HG02973 (cell line): ENCODE results near the gene STIM1.
"Not testable (repeated sequence)": the region's sequence is repeated elsewhere in the genome, so short reads cannot be mapped to it uniquely, and the experiment has no call there.

Experiments used
- ATAC-seq: cut with Tn5 transposase; IDR thresholded peaks from one replicate; pipeline ENCODE4 v1.9.1; 2021; ENCODE audit warnings: moderate library complexity; ENCODE audit not compliant: unreplicated experiment

STIM1 gene

GRCh38 chr11:3879967-3880542, 24.6 kb downstream of the STIM1 start:
- ATAC-seq, result peak; percentile 20

DNA sequence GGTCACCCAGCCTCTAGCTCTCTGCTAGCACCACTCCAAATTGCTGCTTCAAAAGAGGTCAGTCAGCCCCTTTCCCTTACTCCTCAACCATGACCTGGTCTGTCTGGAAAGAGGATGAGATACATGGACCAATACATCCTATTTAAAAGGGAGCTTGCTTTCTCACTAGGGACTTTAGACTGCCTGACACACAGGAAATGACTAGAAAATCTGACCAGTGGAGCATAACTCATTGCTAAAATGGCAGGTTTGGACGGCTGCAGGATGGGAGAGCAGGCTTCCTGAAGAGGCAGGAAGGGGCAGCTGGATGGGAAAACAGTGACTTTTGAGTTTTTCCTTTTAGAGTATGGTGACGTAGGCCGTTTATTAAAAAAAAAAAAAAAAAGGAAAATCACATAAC, 25.3 kb downstream of the STIM1 start:
- ATAC-seq, result peak; percentile 36

- ATAC-seq, result no peak
These were observed 27.2 kb downstream of the STIM1 start for GRCh38 chr11:3882655-3883054.

GRCh38 chr11:3885855-3886254, 30.4 kb downstream of the STIM1 start:
- no peak for ATAC-seq

GRCh38 chr11:3886985-3887384, 31.5 kb downstream of the STIM1 start:
- no peak for ATAC-seq

- ATAC-seq, result no peak
These were observed 33.4 kb downstream of the STIM1 start for GRCh38 chr11:3888876-3889275.

DNA sequence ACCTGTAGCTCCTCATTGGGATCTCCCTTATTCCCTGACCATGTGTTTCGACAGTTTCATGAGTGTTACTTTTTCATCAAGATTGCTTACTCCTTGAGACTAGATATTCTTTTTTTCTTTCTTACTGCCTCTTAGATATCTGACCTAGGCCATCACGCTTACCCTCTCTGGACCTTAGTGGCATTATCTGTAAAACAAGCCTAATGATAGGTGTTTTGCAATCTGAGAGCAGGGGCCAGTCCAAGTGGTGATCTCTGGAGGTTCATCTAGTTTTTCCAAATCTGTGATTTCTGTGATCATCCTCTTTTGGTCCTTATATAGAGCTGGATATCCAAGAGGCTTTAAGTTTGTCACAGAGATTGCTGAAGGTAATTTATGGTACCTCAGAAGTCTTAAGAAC, 34.5 kb downstream of the STIM1 start:
- ATAC-seq, result no peak

DNA sequence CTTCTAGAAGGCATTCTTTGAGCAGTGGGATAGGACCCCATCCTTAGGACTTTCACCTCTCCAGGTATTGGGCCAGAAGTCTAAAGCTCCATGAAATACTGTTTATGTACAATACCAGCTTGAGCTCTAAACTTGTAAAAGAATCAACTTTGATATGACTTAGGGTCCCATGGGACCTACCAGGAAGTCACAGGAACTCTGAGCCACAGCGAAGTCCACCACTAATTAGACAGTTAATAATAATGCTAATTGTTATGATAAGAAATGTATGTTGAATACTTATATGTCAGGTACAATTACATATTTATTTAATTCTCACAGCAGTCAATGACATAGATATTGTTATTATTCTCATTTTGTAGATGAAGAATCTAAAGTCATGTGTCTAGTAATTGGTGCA, 35.3 kb downstream of the STIM1 start:
- ATAC-seq, result no peak

GRCh38 chr11:3891751-3892150, 36.3 kb downstream of the STIM1 start:
- ATAC-seq, result no peak

DNA sequence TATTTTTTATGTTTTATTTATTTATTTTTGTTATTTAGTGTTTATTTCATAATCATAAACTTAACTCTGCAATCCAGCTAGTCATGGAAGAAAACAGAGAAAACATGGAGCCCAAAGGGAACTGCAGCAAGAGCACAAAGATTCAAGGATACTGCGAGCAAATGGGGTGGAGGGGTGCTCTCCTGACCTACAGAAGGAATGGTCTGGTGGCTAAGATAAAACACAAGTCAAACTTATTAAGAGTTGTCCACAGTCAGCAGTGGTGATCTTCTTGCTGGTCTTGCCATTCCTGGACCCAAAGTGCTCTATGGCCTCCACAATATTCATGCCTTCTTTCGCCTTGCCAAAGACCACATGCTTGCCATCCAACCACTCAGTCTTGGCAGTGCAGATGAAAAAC, 36.7 kb downstream of the STIM1 start:
- no peak for ATAC-seq

DNA sequence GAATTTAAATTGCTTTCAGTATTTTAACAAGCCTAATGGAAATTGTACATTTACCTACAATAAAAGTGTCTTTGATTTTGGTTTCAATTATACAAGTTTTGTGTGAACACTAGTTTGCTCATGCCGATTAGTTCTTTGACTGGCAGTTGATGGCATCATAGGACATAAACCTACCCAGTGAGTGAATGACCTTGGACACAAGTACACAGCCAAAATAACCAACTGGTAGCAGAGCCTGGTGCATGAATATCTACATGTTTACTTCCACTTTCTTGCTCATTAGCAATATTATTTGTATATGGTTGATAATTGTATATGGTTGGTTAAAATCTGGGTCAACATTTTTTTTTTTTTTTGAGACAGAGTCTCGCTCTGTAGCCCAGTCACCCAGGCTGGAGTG, 37.8 kb downstream of the STIM1 start:
- ATAC-seq, result no peak

DNA sequence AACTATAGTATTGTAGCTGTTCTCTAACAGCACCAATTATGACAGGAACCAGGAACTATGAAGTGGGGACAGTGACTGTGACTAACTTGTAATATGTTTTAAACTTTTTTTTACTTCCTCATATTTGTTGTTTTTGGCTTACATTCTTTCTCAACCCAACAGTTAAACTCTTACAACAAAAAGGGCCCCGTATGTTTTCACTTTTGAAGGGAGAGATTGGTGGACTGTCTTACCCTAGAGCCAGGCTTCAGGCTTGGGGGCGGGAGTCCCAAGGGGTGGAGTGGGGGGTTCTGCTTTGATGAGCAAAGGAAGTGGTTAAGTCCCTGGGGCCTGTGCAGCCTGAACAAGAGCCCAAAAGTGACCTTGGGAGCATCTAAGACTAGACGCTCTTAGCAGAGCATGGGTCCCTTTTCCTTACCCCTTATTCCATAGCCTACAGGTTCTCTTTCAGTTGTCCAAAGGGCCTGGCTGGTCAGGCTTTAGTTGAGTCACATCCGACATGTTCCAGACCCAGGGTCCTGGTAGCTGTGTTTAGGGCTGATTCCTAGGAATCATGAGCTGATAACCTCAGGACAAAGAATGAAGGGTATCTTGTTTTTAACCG, 38.8 kb downstream of the STIM1 start:
- ATAC-seq, result peak; percentile 97

DNA sequence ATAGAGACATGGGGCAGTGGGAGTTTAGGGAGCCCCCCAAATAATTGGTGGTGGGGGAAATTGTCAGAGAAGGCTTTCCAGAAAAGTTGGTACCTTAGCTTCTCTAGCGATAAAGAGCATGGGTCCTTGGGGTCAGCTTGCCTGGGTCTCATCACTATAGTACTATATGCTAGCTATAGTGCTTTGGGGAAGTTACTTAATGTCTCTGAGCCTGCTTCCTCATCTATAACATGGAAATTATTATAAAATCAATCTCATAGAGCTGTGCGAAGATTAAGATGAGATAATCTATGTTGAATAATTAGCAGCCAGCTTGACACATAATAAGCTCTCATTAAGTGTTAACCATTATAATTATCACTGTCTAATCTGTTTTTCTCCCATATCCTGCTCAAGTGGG, 41.2 kb downstream of the STIM1 start:
- ATAC-seq, result no peak

DNA sequence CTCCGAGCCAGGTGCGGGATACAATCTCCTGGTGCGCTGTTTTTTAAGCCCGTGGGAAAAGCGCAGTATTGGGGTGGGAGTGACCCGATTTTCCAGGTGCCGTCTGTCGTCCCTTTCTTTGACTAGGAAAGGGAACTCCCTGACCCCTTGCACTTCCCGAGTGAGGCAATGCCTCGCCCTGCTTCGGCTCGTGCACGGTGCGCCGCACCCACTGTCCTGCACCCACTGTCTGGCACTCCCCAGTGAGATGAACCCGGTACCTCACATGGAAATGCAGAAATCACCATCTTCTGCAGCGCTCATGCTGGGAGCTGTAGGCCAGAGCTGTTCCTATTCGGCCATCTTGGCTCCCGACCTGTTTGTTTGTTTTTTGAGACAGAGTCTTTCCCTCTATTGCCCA, 44.8 kb downstream of the STIM1 start:
- not testable (repeated sequence) for ATAC-seq

DNA sequence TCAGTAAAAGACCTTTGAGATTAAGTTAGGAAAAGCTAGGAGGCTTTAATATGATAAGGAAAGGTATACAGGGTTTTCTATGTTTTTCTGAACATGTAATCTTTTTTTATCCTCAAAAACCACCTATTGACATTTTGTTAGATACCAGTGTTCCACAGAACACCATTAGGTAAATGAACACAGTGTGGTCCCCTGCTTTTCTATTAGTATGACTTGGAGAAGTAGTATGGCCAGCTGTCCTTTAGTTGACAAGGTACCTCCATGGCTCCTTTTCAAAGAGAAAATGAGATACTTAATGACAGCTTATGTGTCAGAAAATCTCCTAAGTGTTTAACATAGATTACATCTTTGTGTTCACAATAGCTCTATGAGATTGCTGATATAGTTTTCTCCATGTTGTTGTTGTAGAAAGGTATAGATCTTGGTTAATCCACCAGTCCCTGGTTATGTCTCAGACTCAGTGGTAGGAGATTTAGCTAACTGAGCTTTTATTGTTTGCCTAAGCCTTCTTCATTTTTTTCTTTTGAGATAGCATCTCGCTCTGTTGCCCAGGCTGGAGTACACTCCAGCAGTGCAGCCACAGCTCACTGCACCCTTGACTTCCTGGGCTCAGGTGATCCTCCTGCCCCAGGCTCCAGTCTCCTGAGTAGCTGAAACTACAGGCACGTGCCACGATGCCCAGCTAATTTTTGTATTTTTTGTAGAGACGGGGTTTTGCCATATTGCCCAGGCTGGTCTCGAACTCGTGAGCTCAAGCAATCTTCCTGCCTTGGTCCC, 46.0 kb downstream of the STIM1 start:
- ATAC-seq, result no peak

DNA sequence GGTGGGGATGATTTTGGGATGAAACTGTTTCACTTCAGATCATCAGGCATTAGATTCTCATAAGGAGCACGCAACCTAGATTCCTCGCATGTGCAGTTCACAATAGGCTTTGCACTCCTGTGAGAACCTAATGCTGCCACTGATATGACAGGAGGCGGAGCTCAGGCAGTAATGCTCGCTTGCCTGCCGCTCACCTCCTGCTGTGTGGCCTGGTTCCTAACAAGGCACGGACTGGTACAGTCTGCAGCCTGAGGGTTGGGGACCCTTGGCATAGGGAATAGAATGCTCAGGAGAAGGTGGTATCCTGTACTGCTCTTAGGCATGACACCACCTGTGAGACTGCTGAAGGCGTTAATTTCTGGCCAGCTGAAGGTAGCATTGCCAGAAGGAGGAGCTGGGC, 47.0 kb downstream of the STIM1 start:
- no peak for ATAC-seq

GRCh38 chr11:3903207-3903896, 47.9 kb downstream of the STIM1 start:
- no peak for ATAC-seq

DNA sequence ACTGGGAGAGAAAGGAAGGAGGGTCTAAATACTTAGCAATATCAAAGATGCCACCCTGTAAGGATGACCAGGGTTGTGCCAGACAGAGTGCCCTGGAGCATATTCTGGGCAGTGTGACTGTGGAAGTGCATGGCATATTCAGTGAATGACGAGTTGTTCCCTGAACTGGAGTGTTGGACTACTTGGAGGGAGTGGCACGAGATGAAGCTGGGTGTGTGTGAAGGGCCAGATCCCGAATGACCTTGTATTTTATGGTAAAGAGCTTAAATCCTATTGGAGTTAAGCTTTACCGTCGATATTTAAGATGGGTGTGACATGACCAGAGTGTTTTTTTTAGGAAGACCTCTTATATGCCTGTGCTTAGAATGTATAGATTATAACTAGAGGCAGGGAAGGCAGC, 48.8 kb downstream of the STIM1 start:
- no peak for ATAC-seq

DNA sequence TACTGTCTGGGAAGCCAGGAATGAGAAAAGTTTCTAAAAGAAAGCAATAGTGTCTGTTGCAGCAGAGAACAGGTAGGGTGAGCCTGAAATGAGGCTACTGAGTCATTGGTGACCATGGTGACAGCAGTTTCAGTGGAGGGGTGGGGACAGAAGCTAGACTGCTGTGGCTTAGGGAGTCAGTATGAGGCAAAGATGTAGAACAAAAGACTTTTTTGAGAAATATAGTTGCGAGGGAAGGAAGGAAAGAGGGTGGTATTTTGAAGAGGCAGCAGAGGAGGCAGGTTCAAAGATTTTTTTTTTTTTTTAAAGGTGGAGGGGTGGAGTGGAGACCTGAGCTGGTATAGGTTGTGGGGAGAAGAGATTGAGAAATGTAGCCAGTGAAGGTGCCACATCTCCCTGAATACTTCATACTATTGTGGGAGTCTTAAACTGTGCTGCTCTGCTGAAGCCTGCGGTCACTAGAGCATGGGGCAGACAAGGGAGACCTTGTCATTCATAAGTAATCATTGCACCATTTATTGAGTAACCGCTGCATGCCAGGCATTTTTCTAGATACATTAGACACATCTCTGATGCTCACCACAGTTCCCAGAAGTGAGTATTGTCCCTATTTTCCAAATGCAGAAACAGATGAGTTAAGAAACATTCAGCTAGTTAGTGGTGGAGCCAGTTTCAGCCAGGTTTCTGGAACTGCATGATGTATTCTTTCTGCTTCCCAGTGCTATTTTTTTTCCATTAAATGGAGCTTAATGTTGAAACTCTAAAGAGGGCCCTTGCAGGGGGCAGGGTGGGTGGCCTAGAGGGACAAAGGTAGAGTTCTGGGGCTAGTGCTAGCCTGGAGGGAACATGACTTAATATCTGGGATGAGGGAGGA, 49.9 kb downstream of the STIM1 start:
- ATAC-seq, result peak; percentile 85

DNA sequence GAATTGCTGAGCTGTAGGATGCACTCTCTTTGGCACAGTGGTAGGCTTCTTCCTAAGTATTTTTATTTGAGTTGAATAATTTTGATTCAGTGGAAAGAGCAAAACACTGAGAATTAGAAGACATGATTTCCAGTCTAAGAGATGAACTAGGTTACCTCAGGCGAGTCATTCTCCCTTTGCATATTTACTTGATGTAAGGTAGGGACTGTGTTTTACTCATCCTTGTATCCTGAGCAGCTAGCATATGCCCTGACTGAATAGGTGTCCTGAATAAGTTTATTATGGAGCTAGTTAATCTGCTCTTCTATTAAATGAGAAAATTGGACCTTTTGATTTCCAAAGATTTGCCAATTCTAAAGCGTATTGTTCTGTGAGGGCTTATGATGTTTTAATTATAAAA, 50.7 kb downstream of the STIM1 start:
- ATAC-seq, result no peak

DNA sequence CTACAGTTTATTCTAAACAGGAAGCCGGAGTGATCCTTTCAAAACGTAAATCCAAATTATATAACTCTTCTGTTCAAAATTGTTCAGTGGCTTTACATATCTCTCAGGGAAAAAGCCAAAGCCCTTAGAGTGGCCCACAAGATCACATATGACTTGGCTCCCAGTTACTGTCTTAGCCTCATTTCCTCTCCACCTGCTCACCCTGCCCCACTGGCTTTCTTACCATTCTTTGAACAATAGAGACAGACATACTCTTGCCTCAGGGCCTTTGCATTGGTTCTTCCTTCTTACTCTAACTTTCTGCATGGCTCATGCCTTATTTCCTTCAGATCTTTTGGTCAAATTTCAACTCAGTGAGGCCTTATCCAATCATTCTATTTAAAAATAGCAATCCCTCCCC, 52.1 kb downstream of the STIM1 start:
- no peak for ATAC-seq
